Activated T-cell treated with anti-CD3 and anti-CD28 coated beads for 48 hours (primary cell): ENCODE results near the gene RCOR1.
"Not testable (repeated sequence)": the region's sequence is repeated elsewhere in the genome, so short reads cannot be mapped to it uniquely, and the experiment has no call there.

ENCODE experiments used
- DNase-seq: peaks from one replicate; pipeline ENCODE4 v3.0.0-alpha.2; 2020; ENCODE audit warnings: low read depth

RCOR1 gene

GRCh38 chr14:102751088-102751487, 158.6 kb downstream of the RCOR1 start:
- no peak for DNase-seq

GRCh38 chr14:102752239-102752847, 159.9 kb downstream of the RCOR1 start:
- DNase-seq = no peak

DNA sequence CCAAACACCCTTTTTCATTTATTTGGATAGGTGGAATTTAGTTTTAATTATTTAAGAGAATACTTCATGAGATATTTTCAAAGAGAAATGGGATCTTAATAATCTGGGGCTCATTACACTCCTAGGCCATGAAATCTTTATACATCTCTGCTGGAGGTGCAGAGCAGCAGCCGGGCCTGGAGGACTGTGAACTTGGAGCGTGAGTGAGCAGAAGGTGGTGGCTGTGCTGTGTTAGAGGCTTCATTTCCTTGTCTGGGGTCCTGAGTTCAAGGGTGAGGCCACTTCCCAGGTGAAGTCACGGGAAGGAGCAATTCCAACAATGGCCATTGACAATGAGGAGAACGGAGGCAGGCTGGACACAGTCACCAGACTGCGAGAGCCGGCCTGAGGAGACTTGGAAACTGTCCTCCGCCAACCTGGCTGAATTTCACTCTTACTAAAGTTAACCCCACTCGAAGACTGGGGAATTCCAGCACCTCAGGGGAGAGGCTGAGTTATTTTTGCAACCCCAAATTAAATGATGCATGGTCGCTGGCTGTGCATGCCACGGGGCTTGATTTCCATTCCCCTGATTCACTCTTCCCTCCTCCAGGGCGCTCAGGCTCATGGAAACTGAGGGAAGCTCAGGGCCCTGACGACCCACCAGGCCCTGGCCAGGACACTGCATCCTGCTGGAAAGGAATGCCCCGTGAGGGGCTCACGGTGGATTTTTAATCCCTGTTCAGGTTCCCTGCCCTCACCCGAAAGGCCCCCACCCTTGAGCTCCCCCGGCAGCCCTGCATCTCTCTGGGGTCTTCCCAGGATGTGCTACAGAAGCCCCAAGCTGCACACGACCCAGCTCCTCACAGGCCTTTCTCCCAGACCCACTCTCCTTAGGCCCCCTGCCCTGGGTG, 162.2 kb downstream of the RCOR1 start:
- no peak for DNase-seq

GRCh38 chr14:102757646-102758045, 165.2 kb downstream of the RCOR1 start:
- no peak for DNase-seq

DNA sequence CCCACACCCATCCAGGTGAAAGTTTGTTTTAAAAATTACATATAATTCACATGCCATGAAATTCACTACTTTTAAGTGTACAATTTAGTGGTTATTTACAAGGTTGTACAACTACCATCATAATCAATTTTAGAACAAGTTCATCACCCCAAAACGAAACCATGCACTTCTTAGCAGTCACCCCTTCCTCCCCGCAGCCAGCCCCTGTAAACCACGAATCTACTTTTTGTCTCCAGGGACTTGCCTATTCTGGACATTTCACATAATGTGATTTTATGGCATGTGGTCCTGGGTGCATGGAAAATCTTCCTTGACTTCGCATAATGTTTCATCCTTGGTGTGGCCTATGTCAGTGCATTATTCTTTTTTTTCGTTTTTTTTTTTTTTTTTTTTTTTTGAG, 165.6 kb downstream of the RCOR1 start:
- DNase-seq = no peak

DNA sequence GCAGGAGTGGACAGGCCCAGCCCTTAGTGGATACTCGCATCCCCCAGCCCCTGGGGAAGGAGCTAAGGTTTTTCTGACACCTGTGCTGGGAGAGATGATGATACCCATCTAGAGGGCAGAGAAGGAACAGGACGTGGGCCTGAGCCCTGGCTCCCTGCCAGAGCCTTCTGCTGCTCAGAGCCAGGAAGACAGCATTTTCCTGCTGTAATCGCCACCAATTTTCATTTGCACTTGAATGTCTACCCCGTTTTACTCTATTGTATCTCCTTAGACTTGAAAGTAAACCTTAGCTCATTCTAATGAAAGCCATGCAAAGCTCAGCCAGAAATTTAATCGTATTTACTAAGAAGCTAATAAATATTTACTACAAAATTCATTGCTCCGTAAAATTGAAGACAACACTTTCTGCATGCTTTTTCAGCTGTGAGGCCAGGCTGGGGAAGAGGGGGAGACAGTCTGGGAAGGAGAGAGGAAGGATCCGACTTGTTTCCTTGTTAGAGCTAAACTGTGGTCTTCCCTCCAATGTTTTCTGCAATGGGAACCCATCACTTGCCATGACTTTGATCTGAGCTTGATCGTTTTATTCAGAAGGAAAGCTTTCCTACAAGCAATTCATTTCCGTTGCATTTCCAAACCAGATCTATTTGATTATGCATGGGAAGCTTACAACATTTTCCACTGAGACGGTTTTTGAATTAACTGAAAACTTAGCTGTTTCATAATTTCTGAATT, 167.2 kb downstream of the RCOR1 start:
- no peak for DNase-seq

- no peak for DNase-seq
Measured at GRCh38 chr14:102760496-102761193, 168.2 kb downstream of the RCOR1 start.

GRCh38 chr14:102761206-102761605, 168.8 kb downstream of the RCOR1 start:
- no peak for DNase-seq

DNA sequence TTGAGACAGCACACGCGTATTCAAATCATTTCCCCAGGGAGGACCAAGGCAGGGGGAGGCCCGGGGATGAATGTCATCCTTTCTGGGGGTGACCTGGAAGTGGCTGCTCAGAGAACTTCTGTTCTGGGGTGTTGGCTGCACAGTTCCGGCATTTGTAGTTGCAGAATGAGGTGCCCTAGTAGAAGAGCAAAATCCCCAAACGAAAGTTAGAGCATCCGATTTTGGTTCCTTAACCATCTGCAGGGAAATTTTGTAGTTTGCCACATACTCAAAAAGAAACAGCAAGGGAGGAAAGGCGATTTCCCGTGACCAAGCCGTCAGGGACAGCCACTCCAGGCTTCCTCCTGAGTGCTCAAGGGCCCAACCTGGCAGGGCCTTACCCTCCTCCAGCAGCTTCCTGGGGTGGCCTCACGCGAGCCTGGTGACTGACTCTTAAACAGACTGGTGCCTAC, 171.8 kb downstream of the RCOR1 start:
- no peak for DNase-seq

- not testable (repeated sequence) for DNase-seq
Measured at GRCh38 chr14:102765770-102766169, 173.3 kb downstream of the RCOR1 start.

DNA sequence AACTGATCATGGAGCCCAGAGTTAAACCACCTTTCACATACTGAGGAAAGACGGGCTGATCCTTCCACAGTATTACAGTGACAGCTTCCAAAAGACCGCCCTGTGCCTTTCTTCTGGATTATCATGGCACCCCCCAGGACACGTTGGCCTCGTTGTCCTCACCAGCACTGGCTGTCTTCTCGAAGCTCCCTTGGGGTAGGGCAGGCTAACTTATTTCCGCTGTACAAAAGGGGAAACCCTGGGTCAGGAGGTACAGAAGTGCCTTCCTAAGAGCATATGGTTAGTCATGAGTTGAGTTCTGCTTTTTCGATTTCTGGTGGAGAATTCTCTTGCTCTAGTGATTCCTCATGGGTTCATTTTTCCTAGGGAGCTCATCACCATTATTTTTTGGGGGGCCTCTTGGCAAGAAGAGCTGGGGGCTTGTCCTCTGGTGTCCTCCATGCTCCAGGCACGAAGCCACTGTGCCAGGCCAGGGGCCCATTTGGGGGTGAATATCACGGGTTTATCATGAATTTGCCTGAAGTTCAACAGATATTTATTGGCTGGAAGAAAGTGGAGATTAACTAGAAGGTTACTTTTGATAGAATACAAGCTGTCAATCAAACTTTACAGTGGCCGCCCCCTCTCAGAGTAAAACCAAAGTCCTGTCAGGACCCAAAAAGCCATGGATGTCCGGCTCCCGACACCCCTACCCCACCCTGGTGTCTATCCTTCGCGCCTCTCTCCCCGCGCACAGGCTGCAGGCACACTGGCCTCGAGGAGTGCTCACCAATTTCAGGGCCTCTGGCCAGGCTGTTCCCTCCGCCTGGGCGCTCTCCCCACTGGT, 176.0 kb downstream of the RCOR1 start:
- no peak for DNase-seq

- no peak for DNase-seq
Measured at GRCh38 chr14:102769049-102769327, 176.5 kb downstream of the RCOR1 start.

DNA sequence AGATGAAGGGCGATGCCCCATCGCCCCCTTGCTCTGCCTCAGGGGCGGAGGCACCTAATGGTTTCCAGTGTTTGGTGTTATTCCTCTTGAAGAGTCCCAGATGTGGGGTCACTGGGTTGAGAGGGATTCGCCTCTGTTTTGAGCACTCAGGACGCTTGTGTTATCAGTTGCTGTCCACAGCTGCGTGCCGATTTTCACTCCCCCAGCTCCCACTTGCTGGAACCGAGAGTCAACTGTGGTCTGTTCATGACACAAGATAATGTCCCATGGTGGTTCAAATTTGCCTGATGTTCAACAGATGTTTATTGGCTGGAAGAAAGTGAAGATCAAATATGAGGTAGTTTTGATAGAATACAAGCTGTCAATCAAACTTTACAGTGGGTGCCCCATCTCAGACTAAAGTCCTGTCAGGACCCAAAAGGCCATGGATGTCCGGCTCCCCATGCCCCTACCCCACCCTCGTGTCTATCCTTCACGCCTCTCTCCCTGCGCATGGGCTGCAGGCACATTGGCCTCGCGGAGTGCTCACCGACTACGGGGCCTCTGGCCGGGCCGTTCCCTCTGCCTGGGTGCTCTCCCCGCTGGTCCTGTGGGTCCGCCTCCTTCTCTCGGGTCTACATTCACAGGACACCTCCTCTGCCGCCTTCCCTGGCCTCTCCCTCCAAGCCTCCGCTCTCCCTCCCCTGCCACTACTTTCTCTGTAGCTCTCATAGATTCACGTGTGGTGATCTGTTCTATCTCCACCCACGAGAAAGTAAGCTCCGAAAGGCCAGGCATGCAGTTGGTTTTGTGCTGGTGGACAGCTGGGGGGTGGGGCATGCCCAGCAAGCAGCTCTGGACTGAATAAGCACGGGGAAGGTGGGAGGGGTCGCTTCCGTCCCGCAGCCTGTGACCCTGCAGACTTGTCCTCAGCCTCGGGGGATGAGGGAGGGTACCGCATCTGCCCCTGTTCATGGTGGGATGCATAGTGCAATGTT, 178.0 kb downstream of the RCOR1 start:
- no peak for DNase-seq

- DNase-seq = no peak
Measured at GRCh38 chr14:102771144-102771543, 178.7 kb downstream of the RCOR1 start.

DNA sequence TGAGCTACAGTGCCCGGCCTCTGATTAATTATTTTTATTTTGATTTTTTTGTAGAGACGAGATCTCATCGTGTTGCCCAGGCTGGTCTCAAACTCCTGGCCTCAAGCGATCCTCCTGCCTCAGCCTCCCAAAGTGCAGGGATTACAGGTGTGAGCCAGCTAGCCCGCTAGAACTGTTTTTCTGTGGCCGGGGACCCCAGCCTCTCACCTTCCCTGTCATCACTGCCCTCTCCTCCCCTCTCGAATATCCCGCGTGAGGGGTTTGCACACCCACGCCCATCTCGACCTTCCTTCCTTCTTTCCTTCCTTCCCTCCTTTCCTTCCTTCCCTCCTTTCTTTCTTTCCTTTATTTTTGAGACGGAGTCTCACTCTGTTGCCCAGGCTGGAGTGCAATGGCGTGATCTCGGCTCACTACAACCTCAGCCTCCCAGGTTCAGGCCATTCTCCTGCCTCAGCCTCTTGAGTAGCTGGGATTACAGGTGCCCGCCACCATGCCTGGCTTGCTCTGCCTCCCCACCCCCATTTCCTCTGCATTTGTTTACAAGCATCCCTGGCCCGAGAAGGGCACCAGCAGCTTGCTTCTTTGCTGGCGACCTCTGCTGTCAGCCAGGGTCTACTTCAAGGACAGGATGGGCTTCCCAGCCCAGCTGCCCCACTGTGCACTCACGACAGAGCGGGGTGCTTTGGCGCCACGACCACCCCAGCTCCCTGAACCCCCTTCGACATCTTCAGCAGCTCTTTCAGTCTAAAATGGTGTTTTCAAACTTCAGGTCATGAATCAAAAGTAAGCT, 180.5 kb downstream of the RCOR1 start:
- no peak for DNase-seq

GRCh38 chr14:102774391-102775153, 182.1 kb downstream of the RCOR1 start:
- DNase-seq = peak; percentile 31

DNA sequence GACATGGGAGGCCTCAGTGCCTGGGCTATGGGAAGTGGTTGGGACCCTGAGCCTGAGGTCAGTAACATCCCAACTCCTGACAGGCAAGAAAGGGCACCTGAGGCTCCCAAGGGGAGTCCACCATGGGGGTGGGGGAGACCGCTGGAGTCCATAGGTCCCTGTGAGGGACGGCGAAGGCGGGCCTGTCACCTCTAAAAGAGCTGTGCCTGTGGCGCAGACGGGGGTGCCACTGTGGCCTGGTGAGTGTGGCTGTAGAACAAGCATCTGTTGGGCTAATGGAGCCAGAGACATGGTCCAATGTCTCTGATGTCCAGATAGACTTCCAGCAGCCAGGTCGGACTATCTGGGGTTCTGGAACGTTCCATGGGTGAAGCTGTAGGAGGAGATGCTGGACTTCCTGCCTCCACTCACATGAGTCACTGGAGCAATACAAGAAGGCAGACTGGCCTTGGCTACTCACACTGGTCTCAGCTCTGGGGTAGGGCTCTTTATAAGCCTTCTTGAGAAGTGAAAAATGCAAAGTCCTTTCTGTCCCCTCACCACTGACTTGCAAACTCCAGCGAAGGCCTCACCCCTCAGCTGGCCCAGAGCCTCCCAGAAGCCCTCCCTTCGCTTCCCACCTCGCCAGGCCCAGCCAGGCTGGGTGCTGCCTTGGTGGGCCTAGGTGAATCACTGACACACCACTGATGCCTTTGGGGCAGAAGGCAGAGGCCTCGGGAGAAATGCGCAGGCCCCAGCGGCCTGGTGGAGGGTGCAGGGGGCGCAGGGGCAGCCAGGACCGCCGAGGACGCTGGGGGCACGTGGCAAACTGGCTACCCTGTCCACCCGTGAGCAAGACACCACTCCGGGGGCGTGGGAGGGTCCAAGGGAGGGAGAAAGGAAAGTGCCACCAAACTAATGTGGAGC, 183.7 kb downstream of the RCOR1 start:
- no peak for DNase-seq
